GM12878 (cell line): ENCODE results near the gene OR10H2. TPM values are rescaled to one million over a fixed set of nuclear protein-coding genes. Genes with fewer than 3 reads are reported as not detected.

Experiments used
- ATAC-seq: fragments of 200-7000 bp; cut with Tn5 transposase; 3 replicates; pipeline ENCODE4 v1.9.1; 2020; ENCODE audit warnings: mild to moderate bottlenecking, moderate library complexity
- BruUV-seq: library from RNA; stranded (reverse); fragments of 400-500 nt; replicated peaks from 2 replicates; lab custom pipeline; 2021; lab: Mats Ljungman, UMichigan
- CTCF ChIA-PET: fragments of 300-600 bp; sonication (Branson Sonifier 250); formaldehyde crosslinking; extraction: SDS; loops from one replicate; lab custom pipeline; 2021; ENCODE audit warnings: inconsistent platforms; lab: Yijun Ruan, JAX
- POLR2A ChIA-PET: fragments of 350-600 bp; formaldehyde crosslinking; extraction: SDS; loops from one replicate; lab custom pipeline; 2021; ENCODE audit warnings: inconsistent platforms; lab: Charles Lee
- RAD21 ChIA-PET: fragments of 300-600 bp; sonication (Branson Sonifier 250); formaldehyde crosslinking; loops from one replicate; lab custom pipeline; 2023; ENCODE audit warnings: antibody characterized with exemption; ENCODE audit not compliant: unreplicated experiment; lab: Charles Lee
- SMC1A ChIA-PET: fragments of 300-600 bp; sonication (Branson Sonifier 250); formaldehyde crosslinking; loops from one replicate; lab custom pipeline; 2023; ENCODE audit not compliant: unreplicated experiment, uncharacterized antibody; lab: Charles Lee
- DNase-seq: peaks from one replicate; pipeline ENCODE4 v3.0.0-alpha.2; 2011; ENCODE audit warnings: low read depth, low spot score
- FAIRE-seq: peaks from 3 replicates; lab custom pipeline; 2011; peaks lifted over from hg19 to GRCh38; lab: Jason Lieb, UNC
- H2AFZ ChIP-seq: 2 replicates; pipeline ENCODE4 v1.6.0; 2011; ENCODE audit warnings: low read depth, low read length, control low read depth; ENCODE audit not compliant: control insufficient read depth
- H3K27ac ChIP-seq: 2 replicates; pipeline ENCODE4 v1.5.1; 2011; ENCODE audit warnings: control low read depth; ENCODE audit not compliant: control insufficient read depth, insufficient read depth
- H3K27me3 ChIP-seq, 2 experiments: replicated peaks in 1 of 2; 2 replicates each; pipeline versions ENCODE4 v1.6.0 to v1.6.1; 2011; ENCODE audit warnings: low read length in 1 of 2; ENCODE audit not compliant: control insufficient read depth in 2 of 2, insufficient read depth in 2 of 2
- H3K36me3 ChIP-seq, 2 experiments: 2 replicates each; pipeline ENCODE4 v1.5.1; 2011; ENCODE audit warnings: low read length in 1 of 2; ENCODE audit not compliant: control insufficient read depth in 2 of 2, insufficient read depth in 2 of 2
- H3K4me1 ChIP-seq: 2 replicates; pipeline ENCODE4 v1.6.1; 2011; ENCODE audit warnings: mild to moderate bottlenecking, low read length, moderate library complexity, mixed read lengths; ENCODE audit not compliant: control insufficient read depth, insufficient read depth
- H3K4me2 ChIP-seq: 2 replicates; pipeline ENCODE4 v1.6.0; 2011; ENCODE audit warnings: control low read depth; ENCODE audit not compliant: control insufficient read depth, insufficient read depth
- H3K4me3 ChIP-seq: fragments of 200-600 bp; sonication (generic); 2 replicates; pipeline ENCODE4 v1.5.1; 2016
- H3K79me2 ChIP-seq: 2 replicates; pipeline ENCODE4 v1.6.0; 2011; ENCODE audit warnings: low read length; ENCODE audit not compliant: control insufficient read depth, insufficient read depth
- H3K9ac ChIP-seq: 2 replicates; pipeline ENCODE4 v1.8.0; 2011; ENCODE audit warnings: low read length, control low read depth, mixed read lengths; ENCODE audit not compliant: control insufficient read depth, insufficient read depth
- H3K9me3 ChIP-seq: replicated peaks from 3 replicates; pipeline ENCODE4 v1.5.1; 2011; ENCODE audit warnings: mild to moderate bottlenecking, low read length; ENCODE audit not compliant: control insufficient read depth, insufficient read depth
- H4K20me1 ChIP-seq: 2 replicates; pipeline ENCODE4 v1.6.0; 2011; ENCODE audit not compliant: control insufficient read depth, insufficient read depth
- BRCA1 ChIP-seq: IDR thresholded peaks from 2 replicates; pipeline ENCODE4 v1.6.1; 2011; ENCODE audit warnings: low read depth, low read length, improper control_type of control experiment
- HDAC6 ChIP-seq: fragments of 200-600 bp; sonication (generic); IDR thresholded peaks from one replicate; pipeline ENCODE4 v1.8.0; 2017; ENCODE audit warnings: antibody characterized with exemption; ENCODE audit not compliant: unreplicated experiment
- ZNF207 ChIP-seq: fragments of 450-650 bp; IDR thresholded peaks from 2 replicates; pipeline ENCODE4 v1.6.1; 2014; ENCODE audit warnings: antibody characterized with exemption, mild to moderate bottlenecking, borderline replicate concordance
- ZNF384 ChIP-seq: IDR thresholded peaks from 2 replicates; pipeline ENCODE4 v1.6.1; 2012; ENCODE audit warnings: low read depth, mild to moderate bottlenecking, low read length, improper control_type of control experiment, borderline replicate concordance
- ZSCAN29 ChIP-seq: fragments of 450-650 bp; IDR thresholded peaks from 2 replicates; pipeline ENCODE4 v1.6.1; 2017; ENCODE audit warnings: mild to moderate bottlenecking, moderate library complexity
- WGBS: methylation state at CpG from one replicate; pipeline ENCODE4 v1.1.6; 2016; ENCODE audit warnings: low lambda C conversion rate; ENCODE audit not compliant: insufficient replicate concordance, insufficient coverage; ENCODE audit errors: missing lambda C conversion rate; 5-methylcytosine and 5-hydroxymethylcytosine counted together
- in situ Hi-C: fragments of 300-500 bp; cut with MboI; formaldehyde crosslinking; loops from 9 replicates; pipeline ENCODE4 v1.14.3; 2018; ENCODE audit warnings: mixed read lengths
- intact Hi-C: fragments of 100-400 bp; cut with micrococcal nuclease; formaldehyde crosslinking; loops from one replicate; pipeline ENCODE4 v1.14.2; 2022; ENCODE audit not compliant: unreplicated experiment
- polyA plus RNA-seq, 11 experiments: library from polyadenylated mRNA; depleted of rRNA in 4 of 11; unstranded in 6 of 11; stranded (reverse) in 5 of 11; fragments of >200 nt; fragmentation: Nextera tagmentation in 4 of 11; fragmentation: Illumina TruSeq in 1 of 11; extraction: Ambion mirVana in 4 of 11; extraction: Trizol in 1 of 11; gene quantifications; 1 replicate in 1 of 11; 2 replicates in 10 of 11; pipeline versions ENCODE4 v1.2.1 to v1.2.3, GENCODE V29; 2011 to 2016; ENCODE audit warnings: inconsistent platforms in 2 of 11, missing spikeins in 2 of 11, low read depth in 1 of 11
- total RNA-seq, 4 experiments: library from RNA; depleted of rRNA in 3 of 4; stranded (reverse); fragments of >200 nt in 3 of 4; fragmentation: Illumina TruSeq in 1 of 4; extraction: Trizol in 1 of 4; gene quantifications; 2 replicates each; pipeline versions ENCODE4 v1.2.1 to v1.2.3, GENCODE V29; 2013 to 2021
- TF ChIP-seq, protein P1 (sequence below): fragments of 450-650 bp; IDR thresholded peaks from 2 replicates; pipeline ENCODE4 v1.6.1; 2014; ENCODE audit warnings: mild to moderate bottlenecking
- TF ChIP-seq, protein P2 (sequence below): fragments of 450-650 bp; IDR thresholded peaks from 2 replicates; pipeline ENCODE4 v1.6.1; 2017; ENCODE audit warnings: low read depth, mild to moderate bottlenecking, moderate library complexity

OR10H2 gene
- total and polyA plus RNA-seq, 10 of the 15 experiments (the other 5 are each of a cell fraction or from before 2014, with no cell fraction given): not detected

DNA sequence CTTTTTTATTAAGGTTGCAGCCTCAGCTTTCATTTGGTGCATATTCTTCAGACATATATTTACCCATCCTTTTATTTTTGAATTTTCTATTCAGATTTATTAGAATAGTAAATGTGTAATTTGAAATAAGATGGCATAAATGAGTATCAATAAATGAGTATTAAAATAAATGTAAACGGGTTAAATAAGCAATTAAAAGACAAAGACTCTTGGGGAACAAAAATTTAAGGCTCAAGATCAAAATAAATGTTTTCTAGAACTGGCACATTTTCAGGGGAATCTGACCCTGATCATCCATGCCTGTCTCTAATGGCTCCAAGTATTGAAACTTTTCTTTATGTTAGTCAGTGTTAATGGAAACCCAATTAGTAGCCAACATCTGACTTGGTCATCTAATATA, 13.0 kb downstream of the OR10H2 start (continued):
- TF ChIP-seq ZNF384: no peak

DNA sequence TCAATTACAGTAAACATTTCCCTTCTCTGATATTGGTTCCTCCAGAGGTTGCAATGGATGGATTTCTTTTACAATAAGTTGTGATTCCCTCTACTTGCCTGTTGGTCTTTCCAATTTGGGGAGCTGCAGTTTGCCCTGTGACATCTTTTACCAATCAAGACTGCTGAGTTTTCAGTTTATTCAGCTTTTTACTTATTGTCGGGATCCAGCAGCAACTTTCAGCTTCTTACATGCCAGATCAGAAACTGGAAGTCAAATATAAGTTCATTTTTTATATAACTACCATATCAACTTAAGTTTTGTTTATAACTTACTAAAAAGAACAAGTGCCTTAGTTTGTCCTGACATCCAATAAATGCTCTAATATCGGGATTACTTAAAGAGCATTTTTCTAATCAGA, 20.4 kb downstream of the OR10H2 start:
- no peak overlapping the region for H3K4me3 ChIP-seq
- no peaks in the 10 kb centered on the region for H3K4me1 ChIP-seq
- WGBS: 56% methylated on average over 2 of the region's 2 CpGs
- H3K9me3 ChIP-seq: no peaks in the 10 kb centered on the region
- POLR2A ChIA-PET: no interaction called here
- H4K20me1 ChIP-seq: no peaks in the 10 kb centered on the region
- FAIRE-seq (no peak), ATAC-seq (no peak), DNase-seq (no peak)
- H3K9ac ChIP-seq: no peak overlapping the region
- H3K4me2 ChIP-seq: no peak overlapping the region
- no peak overlapping the region for H3K27ac ChIP-seq
- CTCF ChIA-PET: interaction anchor here (0.6 kb wide), 1 partner anchor 44 kb away, joined by 3 read pairs; no protein-coding TSS in a partner anchor
- no TSS peak for BruUV-seq
- SMC1A ChIA-PET: no interaction called here
- TF ChIP-seq HDAC6 (no peak), BRCA1 (no peak), ZSCAN29 (no peak)
- TF ChIP-seq, protein P1, sequence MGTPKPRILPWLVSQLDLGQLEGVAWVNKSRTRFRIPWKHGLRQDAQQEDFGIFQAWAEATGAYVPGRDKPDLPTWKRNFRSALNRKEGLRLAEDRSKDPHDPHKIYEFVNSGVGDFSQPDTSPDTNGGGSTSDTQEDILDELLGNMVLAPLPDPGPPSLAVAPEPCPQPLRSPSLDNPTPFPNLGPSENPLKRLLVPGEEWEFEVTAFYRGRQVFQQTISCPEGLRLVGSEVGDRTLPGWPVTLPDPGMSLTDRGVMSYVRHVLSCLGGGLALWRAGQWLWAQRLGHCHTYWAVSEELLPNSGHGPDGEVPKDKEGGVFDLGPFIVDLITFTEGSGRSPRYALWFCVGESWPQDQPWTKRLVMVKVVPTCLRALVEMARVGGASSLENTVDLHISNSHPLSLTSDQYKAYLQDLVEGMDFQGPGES: no peak
- H3K36me3 ChIP-seq: no peaks in the 10 kb centered on the region
- H3K79me2 ChIP-seq: no peaks in the 10 kb centered on the region
- RAD21 ChIA-PET: no interaction called here
- in situ Hi-C loops (no loop called here), intact Hi-C loops (no loop called here)
- no peak overlapping the region for H2AFZ ChIP-seq
- no peaks in the 10 kb centered on the region; a peak in 1 of 4 replicates for H3K27me3 ChIP-seq

DNA sequence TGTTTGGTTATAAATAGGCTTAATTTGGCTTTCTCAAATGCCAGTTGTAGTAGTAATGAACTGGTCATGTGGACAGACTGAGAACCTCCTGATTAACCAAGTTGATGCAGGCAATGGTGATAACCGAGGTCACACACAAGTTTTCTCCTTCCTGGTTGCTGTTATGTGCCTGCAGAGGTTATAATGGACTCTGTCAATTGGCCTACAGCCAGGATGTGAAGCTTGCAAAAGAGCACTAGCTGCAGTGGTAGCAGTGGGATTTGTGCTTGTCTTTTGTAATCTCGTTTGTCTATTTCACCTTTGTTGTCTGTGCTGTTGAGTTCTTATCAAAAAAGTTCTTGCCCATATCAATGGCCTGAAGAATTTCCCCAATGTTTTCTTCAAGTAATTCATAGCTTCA, 30.6 kb downstream of the OR10H2 start:
- H3K4me3 ChIP-seq: no peak overlapping the region
- H3K4me1 ChIP-seq: no peaks in the 10 kb centered on the region
- ATAC-seq (no peak), DNase-seq (no peak), FAIRE-seq (no peak)
- no TSS peak for BruUV-seq
- intact Hi-C loops (no loop called here), in situ Hi-C loops (no loop called here)
- no peak overlapping the region for H3K27ac ChIP-seq
- no peak overlapping the region for H3K9ac ChIP-seq
- no peaks in the 10 kb centered on the region for H3K36me3 ChIP-seq
- no peaks in the 10 kb centered on the region for H3K79me2 ChIP-seq
- POLR2A ChIA-PET: no interaction called here
- RAD21 ChIA-PET: no interaction called here
- SMC1A ChIA-PET: no interaction called here
- WGBS: 0% methylated on average over 2 of the region's 2 CpGs
- H3K4me2 ChIP-seq: no peak overlapping the region
- H3K9me3 ChIP-seq: no peaks in the 10 kb centered on the region
- CTCF ChIA-PET: no interaction called here
- H4K20me1 ChIP-seq: no peaks in the 10 kb centered on the region
- H2AFZ ChIP-seq: no peak overlapping the region
- no peak for TF ChIP-seq ZNF207
- TF ChIP-seq, protein P2, sequence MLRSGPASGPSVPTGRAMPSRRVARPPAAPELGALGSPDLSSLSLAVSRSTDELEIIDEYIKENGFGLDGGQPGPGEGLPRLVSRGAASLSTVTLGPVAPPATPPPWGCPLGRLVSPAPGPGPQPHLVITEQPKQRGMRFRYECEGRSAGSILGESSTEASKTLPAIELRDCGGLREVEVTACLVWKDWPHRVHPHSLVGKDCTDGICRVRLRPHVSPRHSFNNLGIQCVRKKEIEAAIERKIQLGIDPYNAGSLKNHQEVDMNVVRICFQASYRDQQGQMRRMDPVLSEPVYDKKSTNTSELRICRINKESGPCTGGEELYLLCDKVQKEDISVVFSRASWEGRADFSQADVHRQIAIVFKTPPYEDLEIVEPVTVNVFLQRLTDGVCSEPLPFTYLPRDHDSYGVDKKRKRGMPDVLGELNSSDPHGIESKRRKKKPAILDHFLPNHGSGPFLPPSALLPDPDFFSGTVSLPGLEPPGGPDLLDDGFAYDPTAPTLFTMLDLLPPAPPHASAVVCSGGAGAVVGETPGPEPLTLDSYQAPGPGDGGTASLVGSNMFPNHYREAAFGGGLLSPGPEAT: no peak
- no peaks in the 10 kb centered on the region; a peak in 1 of 4 replicates for H3K27me3 ChIP-seq
